GF-D8 (cell line): Measurements from ENCODE around the gene GRWD1.
"Not testable (repeated sequence)": the region's sequence is repeated elsewhere in the genome, so short reads cannot be mapped to it uniquely, and the experiment has no call there.

Source experiments
- DNase-seq: peaks from one replicate; lab custom pipeline; 2025; lab: John Stamatoyannopoulos, UW

GRWD1 gene

DNA sequence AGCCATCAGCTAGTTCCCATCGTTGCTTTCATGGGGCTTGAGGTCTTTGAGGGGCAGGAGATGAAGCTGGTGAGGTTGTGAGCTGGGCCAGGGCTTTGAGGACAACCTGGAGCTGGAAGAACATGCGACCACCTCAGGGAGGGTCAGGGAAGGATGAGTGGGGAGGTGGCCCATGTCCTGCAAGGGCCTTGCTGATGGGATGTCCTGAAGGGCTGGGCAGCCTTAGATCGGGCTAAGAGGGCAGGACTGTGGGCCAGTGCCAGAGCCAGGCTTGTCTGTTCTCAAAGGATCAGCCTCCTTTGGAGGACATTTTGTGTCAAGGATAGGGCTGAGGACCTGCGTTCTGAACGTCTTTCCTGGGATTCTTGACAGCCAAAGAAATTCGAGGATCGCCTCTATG is 33.9 kb downstream of the GRWD1 start:
- DNase-seq = no peak

DNA sequence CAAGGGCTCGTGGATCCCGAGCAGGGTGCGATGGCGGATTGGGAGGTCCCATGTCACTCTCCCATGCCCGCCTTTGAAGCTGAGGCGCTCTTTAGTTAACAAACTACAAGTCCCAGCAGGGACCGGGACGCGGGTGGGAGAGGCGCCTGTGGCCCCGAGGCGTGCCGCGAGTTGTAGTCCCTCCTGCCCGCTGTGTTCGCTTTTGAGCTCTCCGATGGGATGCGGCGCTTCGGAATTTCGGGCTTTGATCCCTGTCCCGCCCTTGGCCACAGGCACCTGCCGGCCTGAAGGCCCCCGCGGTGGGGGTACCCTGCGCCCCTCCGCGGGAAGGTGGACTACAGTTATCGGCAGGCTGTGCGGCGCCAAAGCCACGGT is 34.4 kb downstream of the GRWD1 start:
- DNase-seq = no peak

DNA sequence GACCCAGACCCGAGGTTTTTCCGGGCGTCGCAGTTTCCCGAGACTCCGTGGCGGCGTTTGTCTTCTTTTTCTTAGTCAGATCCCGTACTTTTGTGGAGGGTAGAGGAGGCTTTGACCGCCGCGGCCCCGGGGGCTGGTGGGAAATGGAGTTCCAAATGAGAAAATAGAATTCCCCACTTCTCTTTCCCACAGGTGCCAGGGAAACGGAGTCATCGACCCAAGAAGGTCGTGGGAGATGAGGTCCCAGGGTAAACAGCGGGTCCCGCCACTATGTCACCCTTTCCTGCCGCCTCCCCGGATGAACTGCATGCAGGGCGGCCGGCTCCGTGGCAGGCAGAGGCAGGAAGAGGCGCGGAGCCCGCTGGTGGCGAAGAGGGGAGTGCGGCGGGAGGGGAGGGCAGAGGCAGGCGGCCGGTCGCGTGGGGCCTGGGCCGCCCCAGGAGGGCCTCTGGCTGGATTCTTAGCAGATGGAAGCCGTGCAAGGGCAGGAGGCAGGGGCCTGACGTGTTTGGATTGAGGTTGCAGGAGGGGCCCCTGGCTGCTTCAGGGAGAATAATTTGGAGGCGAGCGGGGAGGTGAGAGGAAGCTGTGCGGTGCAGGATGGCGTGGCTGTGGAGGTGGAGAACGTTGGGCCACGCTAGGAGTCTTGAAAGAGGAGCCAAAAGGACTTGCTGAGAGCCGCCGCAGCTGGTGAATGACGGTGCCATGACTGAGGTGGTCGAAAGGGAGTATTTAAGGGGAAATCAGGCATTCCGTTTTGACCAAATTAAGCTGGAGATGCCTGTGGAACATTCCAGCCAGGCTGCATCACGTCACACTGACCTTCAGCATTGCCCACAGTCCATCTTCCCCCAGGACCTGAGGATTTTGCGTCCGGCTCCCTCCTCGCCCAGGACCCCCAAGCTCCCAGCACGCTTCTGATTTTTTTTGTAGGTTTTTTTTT is 35.0 kb downstream of the GRWD1 start:
- no peak for DNase-seq

DNA sequence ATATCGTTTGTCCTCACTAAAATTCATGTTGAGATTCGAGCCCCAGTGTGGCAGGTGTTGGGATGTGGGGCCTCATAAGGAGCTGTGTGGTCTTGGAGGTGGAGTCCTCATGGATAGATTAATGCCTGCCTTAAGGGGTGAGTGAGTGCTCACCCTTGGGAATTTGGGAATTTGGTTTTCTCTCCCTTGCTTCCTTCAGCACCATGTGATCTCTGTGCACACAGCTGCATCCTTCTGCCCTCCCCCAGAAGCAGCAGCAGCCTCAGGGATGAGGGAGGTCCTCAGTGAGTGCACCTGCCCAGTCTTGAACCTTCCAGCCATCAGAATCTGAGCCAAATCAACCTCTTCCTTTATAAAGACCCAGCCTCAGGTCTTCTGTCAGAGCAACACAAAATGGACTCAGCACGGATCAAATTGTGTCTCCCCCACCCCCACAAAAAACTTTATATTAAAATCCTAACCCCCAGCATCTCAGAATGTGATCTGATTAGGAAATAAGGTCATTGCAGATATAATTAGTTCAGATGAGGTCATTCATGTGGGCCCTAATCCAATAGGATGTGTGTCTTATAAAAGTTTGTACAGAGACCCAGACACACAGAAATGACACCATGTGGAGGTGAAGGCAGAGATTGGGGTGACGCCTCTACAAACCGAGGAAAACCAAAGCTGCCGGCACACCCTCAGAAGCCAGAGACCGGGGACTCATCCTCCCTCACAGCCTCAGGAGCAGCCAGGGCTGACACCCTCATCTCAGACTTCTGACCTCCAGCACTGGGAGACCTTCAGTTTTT is 36.3 kb downstream of the GRWD1 start:
- no peak for DNase-seq

DNA sequence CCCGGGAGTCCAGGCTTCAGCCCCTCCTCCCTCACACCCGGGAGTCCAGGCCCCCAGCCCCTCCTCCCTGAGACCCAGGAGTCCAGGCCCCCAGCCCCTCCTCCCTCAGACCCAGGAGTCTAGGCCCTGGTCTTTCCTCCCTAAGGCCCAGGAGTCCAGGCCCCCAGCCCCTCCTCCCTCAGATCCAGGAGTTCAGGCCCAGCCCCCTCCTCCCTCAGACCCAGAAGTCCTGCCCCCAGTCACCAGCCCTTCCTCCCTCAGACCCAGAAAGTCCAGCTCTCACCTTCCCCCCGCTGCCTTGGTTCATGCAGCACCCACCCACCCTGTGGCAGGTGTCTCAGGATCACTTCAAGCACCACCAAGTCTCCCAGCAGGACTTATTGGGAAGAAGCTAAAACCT is 37.5 kb downstream of the GRWD1 start:
- no peak for DNase-seq

DNA sequence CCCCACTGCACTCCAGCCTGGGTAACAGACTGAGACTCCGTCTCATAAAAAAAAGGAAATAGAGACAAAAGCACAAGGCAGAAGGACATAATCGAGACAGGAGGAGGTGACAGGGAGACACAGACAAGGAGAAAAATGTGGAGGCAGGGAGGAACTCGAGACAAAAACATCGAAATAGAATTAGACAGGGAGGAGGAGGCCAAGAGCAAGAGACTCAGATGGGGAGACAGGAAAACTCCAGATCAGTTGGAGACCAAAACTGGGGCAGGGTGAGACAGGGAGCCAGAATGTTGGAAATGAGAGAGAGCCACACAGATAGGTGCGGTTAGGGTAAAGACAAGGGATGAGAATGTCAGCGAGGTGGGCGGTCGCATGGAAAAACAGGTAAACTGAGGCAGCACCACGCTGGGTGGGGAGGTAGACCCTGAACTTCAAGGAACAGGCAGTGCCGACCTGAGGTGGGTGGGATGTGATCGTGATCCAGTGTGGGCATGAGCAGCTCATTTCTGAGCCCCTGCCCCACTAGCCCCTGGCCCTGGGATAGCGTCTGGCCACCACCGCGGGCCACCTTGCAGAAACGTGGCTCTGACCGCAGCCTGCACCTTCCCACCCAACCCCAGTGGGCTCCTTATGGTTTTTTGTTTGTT is 38.6 kb downstream of the GRWD1 start:
- DNase-seq = no peak

DNA sequence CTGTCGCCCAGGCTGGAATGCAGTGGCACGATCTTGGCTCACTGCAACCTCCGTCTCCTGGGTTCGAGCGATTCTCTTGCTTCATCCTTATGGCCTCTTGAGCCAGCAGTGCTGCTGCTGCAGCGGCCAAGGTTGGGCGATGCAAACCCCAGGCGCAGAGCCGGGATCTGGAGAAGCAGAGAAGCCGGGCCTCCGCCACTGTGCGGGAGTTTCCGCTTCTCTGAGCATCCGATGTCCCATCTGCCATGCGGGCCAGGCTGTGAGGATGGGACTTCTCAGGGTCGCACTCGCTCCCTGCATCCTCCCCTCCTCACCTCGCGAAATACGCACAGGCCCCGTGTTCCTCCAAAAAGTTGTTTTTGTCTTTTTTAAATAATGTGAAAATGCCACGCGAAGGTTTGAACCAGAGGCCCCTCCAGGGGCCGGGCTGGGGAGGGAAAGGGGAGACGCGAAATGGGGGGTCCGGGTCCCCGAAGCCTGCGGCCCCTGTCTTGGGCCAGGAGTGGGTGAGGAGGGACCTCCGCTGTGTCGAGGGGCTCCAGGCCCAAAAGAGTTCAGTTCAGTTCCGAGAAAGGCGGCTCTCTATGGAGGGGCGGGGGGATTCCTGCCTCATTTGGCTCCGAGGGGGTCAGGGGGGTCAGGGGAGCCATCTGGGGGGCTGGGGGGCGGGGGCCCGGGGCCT is 39.3 kb downstream of the GRWD1 start:
- no peak for DNase-seq

DNA sequence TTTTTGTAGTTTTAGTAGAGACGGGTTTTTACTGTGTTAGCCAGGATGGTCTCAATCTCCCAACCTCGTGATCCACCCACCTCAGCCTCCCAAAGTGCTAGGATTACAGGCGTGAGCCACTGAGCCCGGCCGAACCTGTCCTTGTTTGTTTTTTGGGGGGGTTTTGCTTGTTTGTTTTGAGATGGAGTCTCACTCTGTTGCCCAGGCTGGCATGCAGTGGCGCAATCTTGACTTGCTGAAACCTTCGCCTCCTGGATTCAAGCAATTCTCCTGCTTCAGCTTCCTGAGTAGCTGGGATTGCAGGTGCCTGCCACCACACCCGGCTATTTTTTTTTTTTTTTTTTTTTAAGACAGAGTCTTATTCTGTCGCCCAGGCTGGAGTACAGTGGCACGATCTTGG is 40.9 kb downstream of the GRWD1 start:
- DNase-seq = not testable (repeated sequence)

DNA sequence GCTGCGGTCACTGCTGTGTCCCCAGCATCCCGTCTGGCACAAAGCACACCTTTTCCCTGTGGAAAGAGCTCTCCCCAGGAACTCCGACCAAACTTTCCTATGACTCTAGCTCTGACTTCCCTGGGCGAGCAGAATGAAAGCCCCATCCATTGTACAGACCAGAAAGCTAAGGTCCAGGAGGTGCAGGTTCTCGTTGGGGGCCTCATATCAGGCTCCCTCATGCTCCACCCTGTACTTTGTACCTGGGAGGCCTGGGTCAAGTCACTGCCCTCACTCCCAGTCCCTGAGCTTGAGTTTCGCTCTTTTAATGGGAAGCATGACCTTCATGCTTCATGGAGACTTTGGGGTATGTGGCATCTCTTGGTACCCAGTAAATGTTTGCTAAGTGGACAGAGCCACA is 41.8 kb downstream of the GRWD1 start:
- DNase-seq = no peak

DNA sequence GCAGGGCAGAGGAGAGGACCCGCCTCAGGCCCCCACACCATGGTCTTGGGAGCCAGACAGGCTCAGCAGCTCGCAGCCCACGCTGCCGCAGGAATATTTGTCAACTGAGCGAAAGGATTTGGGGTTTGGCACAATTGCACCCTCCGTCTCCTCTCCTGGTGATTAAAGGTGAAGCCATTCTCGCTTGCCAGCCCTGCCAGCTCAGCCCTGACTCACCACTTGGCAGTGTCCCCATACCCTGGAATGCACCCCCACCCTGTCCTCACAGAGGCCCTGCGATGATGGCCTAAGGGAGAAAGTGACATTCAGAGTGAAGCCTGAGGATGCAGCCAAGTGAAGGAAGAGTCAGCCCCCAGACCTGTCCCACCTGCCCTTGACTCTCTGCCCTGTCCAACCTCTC is 42.2 kb downstream of the GRWD1 start:
- no peak for DNase-seq

DNA sequence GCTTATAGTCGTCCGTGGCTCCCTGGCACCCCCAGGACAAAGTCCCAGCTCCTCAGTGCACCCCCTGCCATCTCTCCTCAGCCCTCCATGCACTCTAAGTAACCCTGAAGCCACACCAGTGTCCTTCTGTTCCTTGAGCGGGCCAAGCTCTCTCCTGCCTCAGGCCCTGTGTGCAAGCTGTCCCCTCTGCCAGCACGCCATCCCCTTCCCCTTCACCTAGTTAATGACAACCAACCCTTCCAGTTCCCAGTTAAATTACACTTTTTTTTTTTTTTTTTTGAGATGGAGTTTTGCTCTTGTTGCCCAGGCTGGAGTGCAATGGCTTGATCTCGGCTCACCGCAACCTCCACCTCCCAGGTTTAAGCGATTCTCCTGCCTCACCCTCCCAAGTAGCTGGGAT is 42.7 kb downstream of the GRWD1 start:
- DNase-seq = not testable (repeated sequence)

DNA sequence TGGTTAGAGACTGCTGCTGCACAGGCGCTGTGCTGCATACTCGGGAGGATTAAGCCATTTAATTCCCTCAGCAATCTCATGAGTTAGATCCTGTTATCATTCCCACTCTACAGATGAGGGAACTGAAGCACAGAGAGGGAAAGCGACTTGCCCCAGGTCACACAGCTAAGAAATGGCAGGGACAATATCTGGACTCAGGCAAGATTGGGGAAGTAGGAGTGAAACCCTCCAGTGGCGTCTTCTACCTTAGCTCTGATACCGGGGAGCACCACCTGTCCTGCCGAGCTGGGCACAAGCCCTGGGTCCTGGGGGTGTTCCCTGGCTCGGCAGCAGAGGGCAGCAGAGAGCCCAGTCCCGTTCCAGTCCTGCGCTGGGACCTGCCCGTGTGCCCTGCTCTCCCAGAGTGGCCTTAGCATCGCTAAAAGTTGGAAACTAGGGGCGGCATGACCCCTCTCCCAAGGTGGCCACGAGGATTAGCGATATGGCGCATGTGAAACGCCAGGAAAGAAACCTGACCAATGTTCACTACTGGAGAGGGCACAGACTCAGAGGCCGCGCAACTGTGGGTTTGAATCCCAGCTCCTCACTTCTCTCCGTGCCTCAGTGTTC is 43.9 kb downstream of the GRWD1 start:
- DNase-seq = no peak

DNA sequence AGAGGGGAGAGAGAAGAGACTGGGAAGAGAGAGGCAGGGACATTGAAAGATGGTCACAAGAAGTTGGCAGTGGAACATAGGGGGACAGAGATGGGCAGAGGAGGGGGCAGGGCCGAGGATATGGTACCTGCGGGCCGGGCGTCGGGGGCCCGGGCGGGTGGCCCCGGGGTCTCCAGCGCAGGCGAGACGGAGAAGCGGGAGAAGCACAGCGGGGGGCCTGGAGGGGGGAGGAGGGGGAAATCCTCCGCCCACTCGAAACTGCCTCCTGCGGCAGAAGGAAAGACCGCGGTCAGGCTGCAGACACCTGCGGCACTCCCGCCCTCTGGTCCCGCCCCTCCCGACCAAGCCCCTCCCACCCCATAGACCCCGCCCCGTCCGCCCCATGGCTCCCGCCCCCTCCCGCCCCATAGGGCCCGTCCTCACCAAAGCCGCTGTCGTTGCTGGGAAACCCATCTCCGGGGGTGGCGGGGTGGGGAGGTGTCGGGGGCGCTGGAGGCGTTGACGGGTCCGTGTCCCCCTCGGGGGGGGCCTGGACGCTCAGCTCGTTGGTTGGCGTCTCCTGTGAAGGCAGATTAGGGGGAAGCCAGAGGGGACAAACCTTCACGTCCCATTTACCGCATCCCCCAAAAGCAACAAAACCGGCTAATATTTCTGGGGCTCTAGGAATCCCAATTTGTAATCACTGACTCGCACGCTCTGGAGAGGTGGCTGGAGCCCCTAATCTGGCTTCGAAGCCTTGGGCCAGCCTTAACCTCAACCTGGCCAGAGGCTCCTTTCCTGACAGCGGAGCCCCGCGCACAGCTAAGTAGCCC is 45.4 kb downstream of the GRWD1 start:
- no peak for DNase-seq

DNA sequence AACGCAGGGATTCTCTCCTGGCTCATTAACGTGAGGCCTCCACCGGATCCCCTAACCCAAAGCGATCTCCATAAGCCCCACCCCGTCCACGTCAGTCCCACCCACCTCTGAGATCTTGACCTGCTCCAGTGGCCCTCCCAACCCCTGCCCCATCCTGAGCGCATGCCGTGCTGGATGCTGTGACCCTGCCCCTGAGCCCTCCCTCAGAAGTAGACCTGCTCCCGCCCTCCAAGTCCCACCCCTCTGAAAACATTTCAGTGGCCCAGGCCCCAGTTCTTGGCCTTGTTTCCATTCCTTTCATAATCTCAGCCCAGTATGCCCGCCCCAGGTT is 46.0 kb downstream of the GRWD1 start:
- DNase-seq = no peak

DNA sequence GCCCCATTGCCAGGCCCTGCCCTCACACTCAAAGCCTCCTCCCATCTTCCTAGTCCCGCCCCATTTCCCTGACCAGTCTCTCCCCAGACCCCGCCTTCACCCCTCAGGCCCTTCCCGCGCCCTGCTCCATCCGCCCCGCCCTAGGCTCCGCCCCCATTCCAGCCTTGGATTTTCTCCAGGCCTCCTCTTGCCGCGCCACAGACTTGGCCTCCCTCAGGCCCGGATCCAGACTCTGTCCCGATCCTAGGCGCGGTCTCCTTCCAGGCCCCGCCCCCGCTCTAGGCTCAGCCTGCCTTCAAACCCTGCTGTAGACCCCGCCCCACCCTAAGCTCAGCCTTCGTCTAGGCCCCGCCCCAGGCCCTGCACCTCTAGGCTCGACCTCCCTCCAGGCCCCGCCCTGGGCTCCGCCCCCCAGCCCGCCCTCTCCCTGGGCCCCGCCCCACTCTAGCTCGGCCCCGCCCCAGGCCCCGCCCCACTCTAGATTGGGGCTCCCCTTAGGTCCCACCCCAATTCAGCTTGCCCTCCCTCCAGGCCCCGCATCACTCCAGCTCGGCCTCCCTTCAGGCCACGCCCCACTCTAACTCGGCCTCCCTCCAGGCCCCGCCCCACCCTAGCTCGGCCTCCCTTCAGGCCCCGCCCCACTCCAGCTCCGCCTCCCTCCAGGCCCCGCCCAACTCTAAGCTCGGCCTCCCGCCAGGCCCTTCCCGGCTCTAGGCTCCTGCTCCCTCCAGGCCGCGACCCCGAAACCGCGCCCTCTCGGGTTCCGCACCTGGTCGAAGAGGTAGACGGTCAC is 47.3 kb downstream of the GRWD1 start:
- peak; percentile 93 for DNase-seq

DNA sequence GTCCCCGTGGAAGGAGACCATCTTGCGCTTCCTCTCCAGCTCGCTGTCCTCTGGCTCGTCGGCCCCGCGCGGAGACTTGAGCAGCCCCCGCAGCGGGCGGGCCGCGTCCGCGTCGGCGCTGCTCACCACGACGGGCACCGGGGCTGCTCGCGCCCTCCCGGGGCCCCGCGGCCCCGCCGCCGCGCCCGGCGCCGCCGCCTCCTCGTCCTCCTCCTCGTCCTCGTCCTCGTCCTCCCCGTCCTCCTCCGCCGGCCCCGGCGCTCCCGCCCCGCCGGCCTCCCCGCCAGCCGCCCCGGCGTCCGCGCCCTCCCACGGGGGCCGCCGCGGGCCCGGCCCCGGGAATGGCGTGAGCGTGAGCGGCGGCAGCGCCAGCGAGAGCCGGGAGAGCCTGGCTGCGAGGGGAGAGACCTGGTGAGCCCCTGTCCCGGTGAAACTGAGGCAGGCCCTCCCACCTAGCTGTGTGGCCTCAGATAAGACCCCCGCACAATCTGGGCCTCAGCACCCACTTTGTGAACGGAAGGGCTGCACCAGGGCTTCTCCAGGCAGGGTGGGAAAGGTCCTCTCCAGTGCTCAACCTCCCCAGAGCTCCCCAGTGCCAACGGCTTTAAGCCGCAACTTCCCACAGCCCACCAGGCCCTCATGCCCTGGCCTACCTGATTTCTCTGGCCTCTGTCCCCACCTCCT is 48.1 kb downstream of the GRWD1 start:
- DNase-seq = no peak

DNA sequence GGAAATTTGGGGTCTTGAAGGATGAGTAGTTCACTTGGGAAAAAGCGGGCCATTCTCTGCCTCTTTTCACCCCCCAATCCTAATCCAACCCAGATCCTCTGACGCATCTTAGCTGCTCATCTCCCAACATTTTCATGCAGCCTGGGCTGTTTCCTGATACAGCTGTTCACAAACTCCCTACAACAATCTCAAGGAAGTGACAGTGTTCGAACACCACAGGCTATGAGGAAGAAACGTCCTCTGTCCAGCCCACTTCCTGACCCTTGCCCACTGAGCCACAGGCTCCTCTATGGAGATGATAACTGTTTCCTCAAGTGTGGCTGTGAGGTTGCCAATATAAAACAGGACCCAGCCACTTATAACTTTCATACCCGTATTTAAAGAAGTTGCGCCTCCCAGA is 49.6 kb downstream of the GRWD1 start:
- DNase-seq = peak; percentile 62

DNA sequence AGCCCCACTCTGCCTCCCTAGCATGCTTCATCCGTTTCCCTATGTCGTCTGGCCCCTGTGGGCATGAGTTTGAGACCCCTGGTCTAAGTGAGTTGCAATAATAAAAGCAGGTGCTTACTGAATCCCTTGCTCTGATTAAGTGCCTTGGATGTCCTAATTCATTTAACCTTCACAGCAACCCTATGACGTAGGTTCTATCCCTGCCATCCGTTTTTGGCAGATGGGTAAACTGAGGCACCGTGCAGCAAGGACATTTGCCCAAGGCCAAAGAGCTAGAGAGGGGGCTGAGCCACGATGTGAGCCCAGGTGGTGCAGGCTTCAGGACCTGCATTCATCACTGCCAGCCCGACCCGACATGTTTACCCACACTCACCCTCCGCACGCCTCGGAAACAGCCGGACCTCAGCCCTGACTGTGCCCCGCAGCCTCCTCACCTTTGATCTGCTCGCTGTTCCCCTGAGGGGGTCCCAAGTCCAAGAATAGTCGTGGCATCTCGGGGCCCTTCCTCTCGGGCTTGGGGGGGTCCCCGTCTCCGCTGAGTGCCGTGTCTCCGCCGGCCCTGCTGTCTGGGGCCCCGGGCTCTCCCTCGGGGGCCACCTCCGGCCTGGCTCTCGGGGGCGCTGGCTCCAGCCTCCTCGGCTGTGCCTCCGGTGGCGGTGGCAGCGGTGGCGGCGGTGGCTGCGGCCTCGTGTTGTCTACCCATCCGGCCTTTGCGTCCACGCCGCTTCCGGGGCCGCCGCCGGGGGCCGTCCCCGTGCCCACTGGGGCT is 51.4 kb downstream of the GRWD1 start:
- no peak for DNase-seq
